ENCODE data around the gene CCL26. TPM values are rescaled to one million over a fixed set of nuclear protein-coding genes. Genes with fewer than 3 reads are reported as not detected.

CCL26 gene
- total and polyA plus RNA-seq, 2 donors (not counting 3 experiments of a cell fraction or from before 2014, with no cell fraction given) = not detected

- intact Hi-C loops (cut with micrococcal nuclease) = no loop called here
- no peak for TF ChIP-seq POLR2A (IDR thresholded peaks at IDR 0.05; ENCODE audit: low read depth, low read length)
- no peak for TF ChIP-seq JUN (IDR thresholded peaks at IDR 0.05; ENCODE audit: borderline replicate concordance, insufficient read depth, insufficient read length, low read depth)
- no peak for TF ChIP-seq CTCF (IDR thresholded peaks at IDR 0.05; ENCODE audit: extremely low read depth in 1 of 2, insufficient read depth in 1 of 2, low read depth in 1 of 2, low read length in 2 of 2)
- no peak for TF ChIP-seq FOS (IDR thresholded peaks at IDR 0.05; ENCODE audit: borderline replicate concordance, insufficient read depth, low read length)
- TF ChIP-seq MAX (IDR thresholded peaks at IDR 0.05; ENCODE audit: insufficient read depth, insufficient read length) = no peak
- TF ChIP-seq POLR2AphosphoS5 (IDR thresholded peaks at IDR 0.05; ENCODE audit: insufficient read depth, low read depth, low read length) = no peak
- no peak for TF ChIP-seq GATA2 (IDR thresholded peaks at IDR 0.05; ENCODE audit: insufficient read depth, insufficient read length, low read depth, low read length)
- TF ChIP-seq EZH2 (IDR thresholded peaks at IDR 0.05; ENCODE audit: borderline replicate concordance, low read depth, low read length, severe bottlenecking) = no peak
- no peak for TF ChIP-seq MYC (IDR thresholded peaks at IDR 0.05; ENCODE audit: low read depth, low read length)
- H4K20me1 ChIP-seq (replicated peaks; ENCODE audit: control insufficient read depth, extremely low read depth, insufficient read depth, low read length) = no peaks in the 10 kb centered on the region
- H3K9me1 ChIP-seq (replicated peaks; ENCODE audit: control insufficient read depth, extremely low read depth, insufficient read depth, low read length) = no peaks in the 10 kb centered on the region
- no peak overlapping the region for H3K27ac ChIP-seq (ENCODE audit: insufficient read depth, low read depth, low read length)
- H3K27me3 ChIP-seq (ENCODE audit: control insufficient read depth in 2 of 2, insufficient read depth in 2 of 2, low read length in 2 of 2) = peaks cover 0 to 1% of the 10 kb centered on the region in 2 experiments
- no peak overlapping the region for H3K9ac ChIP-seq (replicated peaks; ENCODE audit: extremely low read depth, insufficient read depth, low read length)
- no TSS peak for BruUV-seq (replicated peaks)
- no peaks in the 10 kb centered on the region for H3K36me3 ChIP-seq (ENCODE audit: control insufficient read depth in 2 of 2, extremely low read depth in 1 of 2, insufficient read depth in 2 of 2, low read length in 2 of 2)
- no peak overlapping the region for H3K4me2 ChIP-seq (ENCODE audit: insufficient read depth, low read length)
- ChIA-PET CTCF (no interaction called here), POLR2A (no interaction called here)
- H3K4me3 ChIP-seq (replicated peaks in 1 of 3; ENCODE audit: insufficient read depth in 1 of 3, low read depth in 1 of 3, low read length in 3 of 3) = no peak overlapping the region
- no peaks in the 10 kb centered on the region for H3K9me3 ChIP-seq (replicated peaks; ENCODE audit: control insufficient read depth, insufficient read depth, low read length)
- no peaks in the 10 kb centered on the region for H3K4me1 ChIP-seq (ENCODE audit: control insufficient read depth, extremely low read depth, insufficient read depth, low read length)
- H3K79me2 ChIP-seq (ENCODE audit: control insufficient read depth, insufficient read depth, low read length) = no peaks in the 10 kb centered on the region
- FAIRE-seq (no peak), DNase-seq (ENCODE audit: low read depth, low spot score) (no peak)
- H2AFZ ChIP-seq (ENCODE audit: low read depth, low read length) = no peak overlapping the region
- dilution Hi-C loops (cut with MboI; ENCODE audit: extremely low pct_ligation_motif_present, low sequenced_read_pairs) = no loop called here
Measured at GRCh38 chr7:75818472-75818871, 46.5 kb upstream of the CCL26 start.

Measured in endothelial cell of umbilical vein (primary cell).